Forelimb muscle (tissue), 1 donor: ENCODE results near the gene LMOD2. TPM values are rescaled to one million over a fixed set of nuclear protein-coding genes. Genes with fewer than 3 reads are reported as not detected.
A peak's percentile ranks its signal among the peaks of the same experiment; 100 is the strongest.

Source experiments
- DNase-seq: peaks from one replicate; pipeline ENCODE4 v3.0.0-alpha.2; 2013; ENCODE audit warnings: low read depth
- polyA plus RNA-seq: library from polyadenylated mRNA; unstranded; fragments of 120-200 nt; gene quantifications from one replicate; pipeline ENCODE4 v1.2.1, GENCODE V29; 2013; ENCODE audit not compliant: insufficient read length

Gene LMOD2
- polyA plus RNA-seq, 1 donor: 326 TPM

GRCh38 chr7:123669485-123669884 is 13.8 kb downstream of the LMOD2 start:
- no peak for DNase-seq

- no peak for DNase-seq
Measured at GRCh38 chr7:123673137-123673732, 17.6 kb downstream of the LMOD2 start.

- no peak for DNase-seq
Measured at GRCh38 chr7:123673752-123674398, 18.2 kb downstream of the LMOD2 start.

- no peak for DNase-seq
Measured at GRCh38 chr7:123674399-123675180, 18.9 kb downstream of the LMOD2 start.

GRCh38 chr7:123675181-123675473 is 19.5 kb downstream of the LMOD2 start:
- no peak for DNase-seq

GRCh38 chr7:123677061-123677715 is 21.5 kb downstream of the LMOD2 start:
- no peak for DNase-seq

GRCh38 chr7:123679614-123680013 is 23.9 kb downstream of the LMOD2 start:
- DNase-seq: no peak

- no peak for DNase-seq
Measured at GRCh38 chr7:123680580-123680979, 24.9 kb downstream of the LMOD2 start.

- DNase-seq: no peak
Measured at GRCh38 chr7:123681561-123681960, 25.9 kb downstream of the LMOD2 start.

GRCh38 chr7:123682690-123683089 is 27.0 kb downstream of the LMOD2 start:
- peak; percentile 24 for DNase-seq

- DNase-seq: no peak
Measured at GRCh38 chr7:123687161-123687560, 31.5 kb downstream of the LMOD2 start.

GRCh38 chr7:123687727-123688126 is 32.1 kb downstream of the LMOD2 start:
- DNase-seq: no peak

- DNase-seq: no peak
Measured at GRCh38 chr7:123689250-123689649, 33.6 kb downstream of the LMOD2 start.

- DNase-seq: no peak
Measured at GRCh38 chr7:123690550-123690949, 34.9 kb downstream of the LMOD2 start.

- no peak for DNase-seq
Measured at GRCh38 chr7:123692471-123692877, 36.8 kb downstream of the LMOD2 start.

- DNase-seq: no peak
Measured at GRCh38 chr7:123695944-123696677, 40.4 kb downstream of the LMOD2 start.

- no peak for DNase-seq
Measured at GRCh38 chr7:123705211-123705901, 49.7 kb downstream of the LMOD2 start.

GRCh38 chr7:123709525-123709924 is 53.9 kb downstream of the LMOD2 start:
- DNase-seq: no peak

- DNase-seq: no peak
Measured at GRCh38 chr7:123710683-123711082, 55.0 kb downstream of the LMOD2 start.

- DNase-seq: no peak
Measured at GRCh38 chr7:123711832-123712293, 56.2 kb downstream of the LMOD2 start.

GRCh38 chr7:123712619-123713018 is 57.0 kb downstream of the LMOD2 start:
- DNase-seq: no peak
